Vagina (tissue), 2 donors: Measurements from ENCODE around the gene ARHGAP20. TPM values are rescaled to one million over a fixed set of nuclear protein-coding genes. Genes with fewer than 3 reads are reported as not detected.

ENCODE experiments used
- DNase-seq, 2 donors: peaks; one replicate each; pipeline ENCODE4 v3.0.0-alpha.2; 2017; ENCODE audit errors: extremely low spot score in 2 of 2
- H3K27ac ChIP-seq: fragments of 200-600 bp; sonication (generic); one replicate; pipeline ENCODE4 v1.5.1; 2019
- H3K27me3 ChIP-seq: fragments of 200-600 bp; sonication (generic); one replicate; pipeline ENCODE4 v1.5.1; 2019
- H3K36me3 ChIP-seq, 2 donors: fragments of 200-600 bp; sonication (generic); one replicate each; pipeline ENCODE4 v1.5.1; 2017 to 2019
- H3K4me1 ChIP-seq: fragments of 200-600 bp; sonication (generic); one replicate; pipeline ENCODE4 v1.5.1; 2019
- H3K4me3 ChIP-seq, 2 donors: fragments of 200-600 bp; sonication (generic); 1 replicate in 1 of 2; 2 replicates in 1 of 2; pipeline ENCODE4 v1.5.1; 2016 to 2019
- H3K9me3 ChIP-seq: fragments of 200-600 bp; sonication (generic); one replicate; pipeline ENCODE4 v1.5.1; 2019
- POLR2A ChIP-seq, 2 donors: fragments of 450-650 bp; IDR thresholded peaks; one replicate each; pipeline ENCODE4 v1.6.1; 2017; ENCODE audit warnings: antibody characterized with exemption in 2 of 2, mild to moderate bottlenecking in 2 of 2, moderate library complexity in 2 of 2
- POLR2AphosphoS5 ChIP-seq, 2 donors: sonication (generic); formaldehyde crosslinking; IDR thresholded peaks; one replicate each; pipeline ENCODE4 v1.9.0; 2017; ENCODE audit warnings: antibody characterized with exemption in 2 of 2, mild to moderate bottlenecking in 2 of 2, low read depth in 1 of 2; ENCODE audit not compliant: insufficient read depth in 1 of 2
- intact Hi-C: fragments of 100-400 bp; cut with DNase I; formaldehyde crosslinking; loops from one replicate; pipeline ENCODE4 v1.15.1; 2023
- total RNA-seq: library from RNA; depleted of rRNA; stranded (reverse); fragments of >200 nt; gene quantifications from one replicate; pipeline ENCODE4 v1.2.3, GENCODE V29; 2016
- TF ChIP-seq, protein P1 (sequence below), 3 experiments: fragments of 450-650 bp in 2 of 3; fragments of 200-600 bp in 1 of 3; sonication (generic) in 1 of 3; IDR thresholded peaks; one replicate each; pipeline ENCODE4 v1.5.1; 2017 to 2019; ENCODE audit warnings: antibody characterized with exemption in 3 of 3, mild to moderate bottlenecking in 2 of 3, moderate library complexity in 2 of 3

ARHGAP20 gene
- total RNA-seq, 1 donor from 2014 or later = 3.4 TPM

DNA sequence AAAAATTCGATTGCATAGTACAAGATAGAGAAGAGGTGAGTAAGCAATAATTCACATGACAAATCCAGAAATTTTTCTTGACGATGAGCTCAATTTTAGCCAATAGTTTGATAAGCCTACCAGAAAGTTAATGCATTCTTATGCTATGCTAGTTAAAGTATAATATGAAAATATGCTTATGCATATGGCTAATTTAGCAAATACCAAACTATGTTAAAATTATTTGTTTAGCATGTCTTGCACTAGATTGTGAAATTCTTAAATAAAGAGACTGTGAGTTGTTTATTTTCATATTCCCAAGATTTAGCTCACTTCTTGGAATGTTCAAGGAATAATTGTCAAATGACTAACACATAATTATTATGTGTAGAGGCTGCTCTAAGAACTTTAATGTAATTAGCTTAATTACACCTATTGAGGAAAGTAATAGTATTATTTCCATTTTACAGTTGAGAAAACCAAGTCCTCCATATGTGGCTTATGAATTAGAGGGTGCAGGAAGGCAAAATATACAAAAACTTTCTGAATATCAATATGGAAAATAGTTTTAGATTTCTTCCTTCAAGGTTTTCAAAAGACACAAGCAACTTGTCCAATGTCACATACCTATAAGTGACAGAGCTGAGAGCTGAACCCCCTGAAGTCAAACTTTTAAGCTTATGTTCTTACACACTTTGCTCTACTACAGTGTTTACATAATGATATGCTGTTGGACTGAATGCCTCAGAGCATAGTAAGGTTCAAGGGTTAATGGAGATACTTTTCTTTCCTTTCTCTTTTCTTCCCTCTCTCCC lies 45.9 kb upstream of the ARHGAP20 start:
- DNase-seq = no peak
- Histone ChIP-seq H3K27ac (no peak overlapping the region), H3K4me1 (peaks cover 16% of the 10 kb centered on the region), H3K27me3 (no peaks in the 10 kb centered on the region), H3K9me3 (no peaks in the 10 kb centered on the region), H3K36me3 (no peaks in the 10 kb centered on the region), H3K4me3 (no peak overlapping the region)
- TF ChIP-seq POLR2A (IDR thresholded peaks at IDR 0.05) = no peak
- TF ChIP-seq, protein P1, sequence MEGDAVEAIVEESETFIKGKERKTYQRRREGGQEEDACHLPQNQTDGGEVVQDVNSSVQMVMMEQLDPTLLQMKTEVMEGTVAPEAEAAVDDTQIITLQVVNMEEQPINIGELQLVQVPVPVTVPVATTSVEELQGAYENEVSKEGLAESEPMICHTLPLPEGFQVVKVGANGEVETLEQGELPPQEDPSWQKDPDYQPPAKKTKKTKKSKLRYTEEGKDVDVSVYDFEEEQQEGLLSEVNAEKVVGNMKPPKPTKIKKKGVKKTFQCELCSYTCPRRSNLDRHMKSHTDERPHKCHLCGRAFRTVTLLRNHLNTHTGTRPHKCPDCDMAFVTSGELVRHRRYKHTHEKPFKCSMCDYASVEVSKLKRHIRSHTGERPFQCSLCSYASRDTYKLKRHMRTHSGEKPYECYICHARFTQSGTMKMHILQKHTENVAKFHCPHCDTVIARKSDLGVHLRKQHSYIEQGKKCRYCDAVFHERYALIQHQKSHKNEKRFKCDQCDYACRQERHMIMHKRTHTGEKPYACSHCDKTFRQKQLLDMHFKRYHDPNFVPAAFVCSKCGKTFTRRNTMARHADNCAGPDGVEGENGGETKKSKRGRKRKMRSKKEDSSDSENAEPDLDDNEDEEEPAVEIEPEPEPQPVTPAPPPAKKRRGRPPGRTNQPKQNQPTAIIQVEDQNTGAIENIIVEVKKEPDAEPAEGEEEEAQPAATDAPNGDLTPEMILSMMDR (IDR thresholded peaks at IDR 0.05) = no peak
- TF ChIP-seq POLR2AphosphoS5 (IDR thresholded peaks at IDR 0.05; ENCODE audit: insufficient read depth in 1 of 2, low read depth in 1 of 2) = no peak
- intact Hi-C loops = no loop called here

GRCh38 chr11:110757066-110757465 lies 44.8 kb upstream of the ARHGAP20 start:
- no peak overlapping the region for H3K27ac ChIP-seq

GRCh38 chr11:110755941-110756340 lies 43.7 kb upstream of the ARHGAP20 start:
- Histone ChIP-seq H3K9me3 (no peaks in the 10 kb centered on the region), H3K4me3 (no peak overlapping the region), H3K36me3 (no peaks in the 10 kb centered on the region), H3K27ac (no peak overlapping the region), H3K27me3 (no peaks in the 10 kb centered on the region), H3K4me1 (peaks cover 8% of the 10 kb centered on the region)
- intact Hi-C loops = no loop called here
- DNase-seq = no peak
- TF ChIP-seq POLR2AphosphoS5 (IDR thresholded peaks at IDR 0.05; ENCODE audit: insufficient read depth in 1 of 2, low read depth in 1 of 2) (no peak), POLR2A (IDR thresholded peaks at IDR 0.05) (no peak)
- TF ChIP-seq, protein P1 (IDR thresholded peaks at IDR 0.05) = no peak

More at GRCh38 chr11:110757066-110757465, 44.8 kb upstream of the ARHGAP20 start:
- no peak for TF ChIP-seq POLR2AphosphoS5 (IDR thresholded peaks at IDR 0.05; ENCODE audit: insufficient read depth in 1 of 2, low read depth in 1 of 2)
- TF ChIP-seq, protein P1 (IDR thresholded peaks at IDR 0.05) = no peak
- no peak for TF ChIP-seq POLR2A (IDR thresholded peaks at IDR 0.05)
- Histone ChIP-seq H3K4me1 (peaks cover 8% of the 10 kb centered on the region), H3K36me3 (no peaks in the 10 kb centered on the region), H3K27me3 (no peaks in the 10 kb centered on the region), H3K9me3 (no peaks in the 10 kb centered on the region), H3K4me3 (no peak overlapping the region)
- no peak for DNase-seq
- intact Hi-C loops = no loop called here

- intact Hi-C loops = no loop called here
- no peak overlapping the region for H3K27ac ChIP-seq
Measured at GRCh38 chr11:110752890-110753289, 40.7 kb upstream of the ARHGAP20 start.

More at GRCh38 chr11:110752890-110753289, 40.7 kb upstream of the ARHGAP20 start:
- Histone ChIP-seq H3K4me1 (no peaks in the 10 kb centered on the region), H3K4me3 (no peak overlapping the region), H3K27me3 (no peaks in the 10 kb centered on the region), H3K36me3 (no peaks in the 10 kb centered on the region), H3K9me3 (no peaks in the 10 kb centered on the region)
- DNase-seq = no peak
- TF ChIP-seq, protein P1 (IDR thresholded peaks at IDR 0.05) = no peak
- no peak for TF ChIP-seq POLR2AphosphoS5 (IDR thresholded peaks at IDR 0.05; ENCODE audit: insufficient read depth in 1 of 2, low read depth in 1 of 2)
- TF ChIP-seq POLR2A (IDR thresholded peaks at IDR 0.05) = no peak
